Ramos (cell line): ENCODE results near the gene FXYD3.
"Not testable (repeated sequence)": the region's sequence is repeated elsewhere in the genome, so short reads cannot be mapped to it uniquely, and the experiment has no call there.

Source experiments
- in situ Hi-C: fragments of 300-500 bp; cut with MboI; formaldehyde crosslinking; loops from one replicate; pipeline ENCODE4 v1.14.3; 2022; ENCODE audit warnings: low sequenced_read_pairs; ENCODE audit not compliant: unreplicated experiment

Gene FXYD3

GRCh38 chr19:35138305-35138892, 22.8 kb downstream of the FXYD3 start, which contains the start of gene FXYD1:
FXYD1 (plus strand) TSS chr19:35138824; CDS start chr19:35140080, 1,256 bp downstream.
- in situ Hi-C loops = loop anchor here (5.0 kb wide), 1 partner anchor 76 kb away; no protein-coding TSS in a partner anchor

GRCh38 chr19:35140207-35140961, 24.8 kb downstream of the FXYD3 start:
- in situ Hi-C loops = no loop called here

GRCh38 chr19:35140962-35141836, 25.6 kb downstream of the FXYD3 start:
- in situ Hi-C loops = no loop called here

GRCh38 chr19:35141837-35142605, 26.4 kb downstream of the FXYD3 start:
- in situ Hi-C loops = no loop called here

- in situ Hi-C loops = no loop called here
Measured at GRCh38 chr19:35142606-35143230, 27.1 kb downstream of the FXYD3 start.

- in situ Hi-C loops = no loop called here
Measured at GRCh38 chr19:35143231-35143715, 27.6 kb downstream of the FXYD3 start, which contains the start of gene FXYD7. FXYD7 (plus strand) TSS chr19:35143255; CDS start chr19:35143334, 79 bp downstream.

- in situ Hi-C loops = no loop called here
Measured at GRCh38 chr19:35143818-35144217, 28.2 kb downstream of the FXYD3 start.

GRCh38 chr19:35144259-35144599, 28.6 kb downstream of the FXYD3 start:
- in situ Hi-C loops = no loop called here

- in situ Hi-C loops = loop anchor here (5.0 kb wide), 1 partner anchor 67 kb away; no protein-coding TSS in a partner anchor
Measured at GRCh38 chr19:35144600-35145436, 29.2 kb downstream of the FXYD3 start.

GRCh38 chr19:35146746-35147459, 31.3 kb downstream of the FXYD3 start:
- in situ Hi-C loops = loop anchor here (5.0 kb wide), 1 partner anchor 65 kb away; no protein-coding TSS in a partner anchor

- in situ Hi-C loops = loop anchor here (5.0 kb wide), 1 partner anchor 63 kb away; no protein-coding TSS in a partner anchor
Measured at GRCh38 chr19:35149463-35149862, 33.8 kb downstream of the FXYD3 start.

- in situ Hi-C loops = no loop called here
Measured at GRCh38 chr19:35150445-35150844, 34.8 kb downstream of the FXYD3 start.

- in situ Hi-C loops = no loop called here
Measured at GRCh38 chr19:35151273-35152065, 35.8 kb downstream of the FXYD3 start.

- in situ Hi-C loops = not testable (repeated sequence)
Measured at GRCh38 chr19:35153129-35153522, 37.5 kb downstream of the FXYD3 start.

GRCh38 chr19:35153701-35154524, 38.3 kb downstream of the FXYD3 start:
- in situ Hi-C loops = no loop called here
